ENCODE results near the gene MCUB. TPM values are rescaled to one million over a fixed set of nuclear protein-coding genes. Genes with fewer than 3 reads are reported as not detected.
"Not testable (repeated sequence)": the region's sequence is repeated elsewhere in the genome, so short reads cannot be mapped to it uniquely, and the experiment has no call there.

The MCUB gene
- total and polyA plus RNA-seq, 7 donors = 4.2 to 18.0 (median 8.2) TPM

DNA sequence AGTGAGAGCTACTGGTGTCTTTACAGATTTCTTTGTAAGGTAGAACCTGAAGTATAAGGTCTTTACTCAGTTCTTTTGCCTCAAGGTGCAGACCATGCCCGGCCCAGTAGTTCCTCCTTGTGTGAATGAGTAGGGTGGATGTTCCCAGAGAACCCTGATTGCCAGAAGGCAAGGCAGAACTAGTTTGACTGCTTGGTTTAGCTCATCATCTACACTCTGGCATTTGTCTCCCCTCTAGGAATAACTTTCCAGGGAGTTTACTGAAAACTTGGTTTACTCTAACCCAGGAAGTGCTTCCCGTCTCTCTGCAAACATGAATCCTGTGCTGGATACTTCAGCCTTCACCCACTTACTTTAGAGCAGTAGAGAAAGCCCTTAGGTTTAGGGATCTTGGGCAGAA is 29.1 kb downstream of the MCUB start:
- intact Hi-C loops (cut with DNase I) = no loop called here
- H3K9me3 ChIP-seq = no peaks in the 10 kb centered on the region
- no peak for DNase-seq
- no peaks in the 10 kb centered on the region for H3K4me1 ChIP-seq
- H3K36me3 ChIP-seq = no peaks in the 10 kb centered on the region
- H3K27me3 ChIP-seq = no peaks in the 10 kb centered on the region
- 87% methylated on average over 2 of the region's 2 CpGs for WGBS, 2 donors
- H3K27ac ChIP-seq = no peak overlapping the region
- TF ChIP-seq EP300 (IDR thresholded peaks at IDR 0.05) = no peak
- TF ChIP-seq POLR2AphosphoS5 (IDR thresholded peaks at IDR 0.05) = no peak
- TF ChIP-seq POLR2A (IDR thresholded peaks at IDR 0.05) = no peak
- TF ChIP-seq, protein P1, sequence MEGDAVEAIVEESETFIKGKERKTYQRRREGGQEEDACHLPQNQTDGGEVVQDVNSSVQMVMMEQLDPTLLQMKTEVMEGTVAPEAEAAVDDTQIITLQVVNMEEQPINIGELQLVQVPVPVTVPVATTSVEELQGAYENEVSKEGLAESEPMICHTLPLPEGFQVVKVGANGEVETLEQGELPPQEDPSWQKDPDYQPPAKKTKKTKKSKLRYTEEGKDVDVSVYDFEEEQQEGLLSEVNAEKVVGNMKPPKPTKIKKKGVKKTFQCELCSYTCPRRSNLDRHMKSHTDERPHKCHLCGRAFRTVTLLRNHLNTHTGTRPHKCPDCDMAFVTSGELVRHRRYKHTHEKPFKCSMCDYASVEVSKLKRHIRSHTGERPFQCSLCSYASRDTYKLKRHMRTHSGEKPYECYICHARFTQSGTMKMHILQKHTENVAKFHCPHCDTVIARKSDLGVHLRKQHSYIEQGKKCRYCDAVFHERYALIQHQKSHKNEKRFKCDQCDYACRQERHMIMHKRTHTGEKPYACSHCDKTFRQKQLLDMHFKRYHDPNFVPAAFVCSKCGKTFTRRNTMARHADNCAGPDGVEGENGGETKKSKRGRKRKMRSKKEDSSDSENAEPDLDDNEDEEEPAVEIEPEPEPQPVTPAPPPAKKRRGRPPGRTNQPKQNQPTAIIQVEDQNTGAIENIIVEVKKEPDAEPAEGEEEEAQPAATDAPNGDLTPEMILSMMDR (IDR thresholded peaks at IDR 0.05) = no peak
- H3K4me3 ChIP-seq = no peak overlapping the region

DNA sequence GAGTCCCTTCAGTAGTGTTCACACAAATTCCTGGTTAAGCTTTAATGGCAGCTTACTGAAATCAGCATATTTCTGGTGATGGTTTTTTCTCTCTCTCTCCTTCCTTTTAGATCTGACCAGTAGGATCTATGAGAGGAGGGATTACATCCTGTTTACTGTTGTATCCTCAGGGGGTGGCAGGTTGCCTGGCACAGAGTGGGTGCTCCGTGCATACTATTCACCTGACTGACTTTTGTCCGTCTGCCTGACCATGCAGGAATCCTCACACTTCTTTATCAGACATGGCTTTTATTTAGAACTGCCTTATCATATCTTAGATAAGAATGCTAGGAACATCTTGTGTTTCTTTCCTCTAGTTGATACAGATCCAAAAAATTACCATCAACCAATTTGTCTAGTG is 29.6 kb downstream of the MCUB start:
- Histone ChIP-seq H3K4me3 (no peak overlapping the region), H3K27me3 (no peaks in the 10 kb centered on the region), H3K4me1 (no peaks in the 10 kb centered on the region), H3K27ac (no peak overlapping the region), H3K9me3 (no peaks in the 10 kb centered on the region), H3K36me3 (no peaks in the 10 kb centered on the region)
- WGBS, 2 donors = 82 to 88% methylated on average over 2 of the region's 2 CpGs
- DNase-seq = no peak
- intact Hi-C loops (cut with DNase I) = no loop called here
- TF ChIP-seq POLR2AphosphoS5 (IDR thresholded peaks at IDR 0.05) = no peak
- no peak for TF ChIP-seq EP300 (IDR thresholded peaks at IDR 0.05)
- no peak for TF ChIP-seq POLR2A (IDR thresholded peaks at IDR 0.05)
- TF ChIP-seq, protein P1 (IDR thresholded peaks at IDR 0.05) = no peak

DNA sequence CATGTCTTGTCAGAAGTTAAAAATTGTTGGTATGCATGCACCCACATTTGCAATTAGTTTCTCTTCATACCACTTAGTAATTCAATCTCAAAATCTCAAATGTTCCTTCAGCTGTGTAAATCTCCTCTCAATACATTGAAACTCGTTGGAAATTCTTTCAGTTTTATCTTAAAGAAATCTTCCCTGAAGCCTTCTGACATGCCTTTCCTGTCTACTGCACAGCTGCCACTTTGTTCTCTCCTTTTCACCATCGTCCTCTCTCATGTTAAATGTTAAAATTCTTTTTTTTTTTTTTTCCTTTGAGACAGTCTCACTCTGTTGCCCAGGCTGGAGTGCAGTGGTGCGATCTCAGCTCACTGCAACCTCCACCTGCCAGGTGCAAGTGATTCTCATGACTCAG is 30.9 kb downstream of the MCUB start:
- 48 to 73% methylated on average over 3 of the region's 3 CpGs for WGBS, 2 donors
- H3K9me3 ChIP-seq = no peaks in the 10 kb centered on the region
- H3K36me3 ChIP-seq = no peaks in the 10 kb centered on the region
- H3K27me3 ChIP-seq = no peaks in the 10 kb centered on the region
- H3K4me3 ChIP-seq = no peak overlapping the region
- intact Hi-C loops (cut with DNase I) = no loop called here
- DNase-seq = no peak
- no peaks in the 10 kb centered on the region for H3K4me1 ChIP-seq
- no peak overlapping the region for H3K27ac ChIP-seq
- TF ChIP-seq POLR2AphosphoS5 (IDR thresholded peaks at IDR 0.05) = no peak
- no peak for TF ChIP-seq EP300 (IDR thresholded peaks at IDR 0.05)
- no peak for TF ChIP-seq POLR2A (IDR thresholded peaks at IDR 0.05)
- TF ChIP-seq, protein P1 (IDR thresholded peaks at IDR 0.05) = no peak

DNA sequence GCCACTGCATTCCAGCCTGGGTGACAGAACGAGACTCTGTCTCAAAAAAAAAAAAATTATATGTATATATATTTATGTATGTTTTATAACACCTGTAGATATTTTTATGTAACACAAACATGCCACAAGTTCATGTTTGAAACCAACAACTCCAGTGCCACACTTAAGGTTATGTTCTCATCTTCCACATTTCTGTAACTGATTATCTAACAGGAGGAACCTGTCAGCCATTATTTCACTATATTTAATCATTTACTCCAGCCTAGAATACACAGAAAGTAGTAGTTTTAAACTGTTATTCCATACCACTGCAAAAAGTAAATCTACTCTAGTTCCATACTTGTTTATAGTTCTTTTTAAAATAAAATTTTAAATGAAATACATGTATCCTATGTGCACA is 32.3 kb downstream of the MCUB start:
- H3K36me3 ChIP-seq = no peaks in the 10 kb centered on the region
- H3K27me3 ChIP-seq = no peaks in the 10 kb centered on the region
- intact Hi-C loops (cut with DNase I) = no loop called here
- no peaks in the 10 kb centered on the region for H3K9me3 ChIP-seq
- no peak overlapping the region for H3K4me3 ChIP-seq
- TF ChIP-seq EP300 (IDR thresholded peaks at IDR 0.05) = no peak
- TF ChIP-seq, protein P1 (IDR thresholded peaks at IDR 0.05) = no peak
- no peak for TF ChIP-seq POLR2A (IDR thresholded peaks at IDR 0.05)
- no peak for TF ChIP-seq POLR2AphosphoS5 (IDR thresholded peaks at IDR 0.05)
- no peaks in the 10 kb centered on the region for H3K4me1 ChIP-seq
- 86 to 91% methylated on average over 1 of the region's 1 CpG for WGBS, 2 donors
- no peak overlapping the region for H3K27ac ChIP-seq
- DNase-seq = no peak

DNA sequence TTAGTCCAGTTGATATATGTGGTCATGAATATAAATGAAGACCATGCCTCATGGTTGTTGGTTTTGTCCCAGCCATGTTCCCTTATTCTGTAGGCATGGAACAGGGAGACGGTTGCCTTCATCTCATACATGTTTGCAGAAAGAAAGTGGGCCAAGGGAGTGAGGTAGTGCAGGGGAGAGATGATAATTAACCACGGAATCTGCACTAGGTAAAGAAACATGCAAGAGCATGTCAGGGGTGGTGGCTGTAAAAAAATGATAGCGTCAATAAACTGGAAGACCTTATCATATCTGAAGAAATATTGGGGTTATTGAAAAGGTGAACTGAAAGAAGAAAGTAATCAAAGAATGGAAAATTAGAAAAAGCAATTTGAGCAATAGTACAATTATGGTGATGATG is 35.1 kb downstream of the MCUB start:
- H3K36me3 ChIP-seq; H3K27ac ChIP-seq; H3K4me3 ChIP-seq; DNase-seq; H3K27me3 ChIP-seq; H3K9me3 ChIP-seq; intact Hi-C loops (cut with DNase I); H3K4me1 ChIP-seq: not testable (repeated sequence)
- 63 to 79% methylated on average over 3 of the region's 3 CpGs for WGBS, 2 donors

DNA sequence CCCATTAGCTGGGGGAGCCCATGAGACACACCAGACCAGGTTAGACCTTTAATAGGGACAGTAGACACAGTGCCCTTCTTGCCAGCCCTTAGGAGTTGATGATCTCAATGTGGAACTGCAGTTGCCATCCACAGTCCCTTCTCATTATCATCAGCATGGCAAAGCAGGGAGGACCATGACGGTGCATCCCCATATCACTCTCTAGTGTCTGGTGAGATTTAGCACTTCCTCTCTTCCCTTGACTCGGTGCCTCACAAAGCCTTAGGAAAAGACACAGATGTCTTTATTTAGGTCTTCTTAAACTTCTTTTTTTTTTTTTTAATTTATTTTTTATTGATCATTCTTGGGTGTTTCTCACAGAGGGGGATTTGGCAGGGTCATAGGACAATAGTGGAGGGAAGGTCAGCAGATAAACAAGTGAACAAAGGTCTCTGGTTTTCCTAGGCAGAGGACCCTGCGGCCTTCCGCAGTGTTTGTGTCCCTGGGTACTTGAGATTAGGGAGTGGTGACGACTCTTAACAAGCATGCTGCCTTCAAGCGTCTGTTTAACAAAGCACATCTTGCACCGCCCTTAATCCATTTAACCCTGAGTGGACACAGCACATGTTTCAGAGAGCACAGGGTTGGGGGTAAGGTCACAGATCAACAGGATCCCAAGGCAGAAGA is 36.5 kb downstream of the MCUB start:
- H3K4me1 ChIP-seq = not testable (repeated sequence)
- WGBS, 2 donors = 69 to 86% methylated on average over 7 of the region's 7 CpGs

More for the DNA sequence above, 36.5 kb downstream of the MCUB start:
- DNase-seq; H3K9me3 ChIP-seq; H3K27me3 ChIP-seq; H3K36me3 ChIP-seq; H3K4me3 ChIP-seq; intact Hi-C loops (cut with DNase I); H3K27ac ChIP-seq: not testable (repeated sequence)
